ENCODE data around the gene GUK1.

GUK1 gene

DNA sequence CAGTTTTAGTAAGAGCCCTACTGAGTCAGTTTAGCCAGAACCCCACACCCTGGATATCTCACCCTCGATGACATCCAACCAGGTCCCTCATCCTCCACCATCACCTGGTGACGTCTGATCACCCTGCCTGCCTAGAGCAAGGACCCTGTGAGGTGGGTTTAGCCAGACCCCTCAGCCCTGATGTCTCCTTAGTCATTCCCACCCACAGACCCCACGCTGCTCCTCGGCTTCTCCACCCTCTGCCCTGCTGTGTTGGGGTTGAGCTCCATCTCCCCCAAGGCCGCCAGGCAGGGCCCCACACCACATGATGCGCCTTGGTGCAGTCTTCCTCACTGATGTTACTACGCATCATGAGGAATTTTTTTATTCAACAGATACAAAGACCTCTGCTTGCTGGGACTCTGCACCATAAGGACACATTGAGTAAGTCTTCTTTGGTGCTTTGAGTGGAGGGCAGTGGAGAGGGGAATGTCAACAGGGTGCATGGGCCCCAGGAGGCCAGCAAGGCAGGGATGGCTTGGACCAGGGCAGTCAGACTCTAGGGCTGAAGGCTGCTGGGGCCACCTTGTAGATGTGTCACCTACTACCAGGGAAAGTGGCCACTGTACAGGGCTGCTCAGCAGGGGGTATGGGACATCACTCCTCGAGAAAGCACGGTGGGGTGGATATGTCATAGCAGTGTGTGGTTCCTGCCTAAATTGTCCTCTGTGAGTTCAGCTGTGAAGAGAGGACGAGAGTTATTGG is 23.9 kb downstream of the GUK1 start:
- DNase-seq: no peak

DNA sequence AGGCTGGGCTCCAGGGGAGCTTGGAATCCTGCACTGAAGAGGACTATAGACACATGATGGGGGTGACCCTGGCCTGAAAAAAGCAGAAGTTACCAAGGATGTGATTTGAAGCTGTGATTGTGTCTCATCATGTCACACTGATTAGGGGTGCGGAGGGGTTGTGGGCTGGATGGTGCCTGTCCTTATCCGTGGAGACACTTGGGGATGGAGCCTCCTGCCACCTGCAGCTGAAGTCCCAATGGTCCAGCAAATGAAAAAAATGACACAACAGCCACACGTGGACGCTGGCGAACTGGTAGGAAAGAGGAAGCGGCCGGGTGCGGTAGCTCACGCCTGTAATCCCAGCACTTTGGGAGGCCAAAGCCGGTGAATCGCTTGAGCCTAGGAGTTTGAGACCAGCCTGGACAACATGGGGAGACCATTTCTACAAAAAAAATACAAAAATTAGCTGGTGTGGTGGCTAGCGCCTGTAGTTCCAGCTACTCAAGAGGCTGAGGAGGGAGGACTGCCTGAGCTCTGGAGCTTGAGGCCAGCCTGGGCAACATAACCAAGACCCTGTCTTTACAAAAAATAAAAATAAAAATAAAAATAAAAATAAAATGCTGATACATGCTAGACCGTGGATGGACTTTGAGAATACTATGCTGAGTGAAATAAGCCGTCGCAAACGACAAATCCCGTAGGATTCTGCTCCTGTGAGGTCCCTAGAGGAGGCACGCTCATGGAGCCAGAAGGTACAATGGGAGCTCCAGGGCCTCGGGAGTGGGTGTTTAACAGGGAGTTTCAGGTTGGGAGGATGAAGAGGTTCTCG is 24.7 kb downstream of the GUK1 start:
- peak; percentile 45 for DNase-seq

DNA sequence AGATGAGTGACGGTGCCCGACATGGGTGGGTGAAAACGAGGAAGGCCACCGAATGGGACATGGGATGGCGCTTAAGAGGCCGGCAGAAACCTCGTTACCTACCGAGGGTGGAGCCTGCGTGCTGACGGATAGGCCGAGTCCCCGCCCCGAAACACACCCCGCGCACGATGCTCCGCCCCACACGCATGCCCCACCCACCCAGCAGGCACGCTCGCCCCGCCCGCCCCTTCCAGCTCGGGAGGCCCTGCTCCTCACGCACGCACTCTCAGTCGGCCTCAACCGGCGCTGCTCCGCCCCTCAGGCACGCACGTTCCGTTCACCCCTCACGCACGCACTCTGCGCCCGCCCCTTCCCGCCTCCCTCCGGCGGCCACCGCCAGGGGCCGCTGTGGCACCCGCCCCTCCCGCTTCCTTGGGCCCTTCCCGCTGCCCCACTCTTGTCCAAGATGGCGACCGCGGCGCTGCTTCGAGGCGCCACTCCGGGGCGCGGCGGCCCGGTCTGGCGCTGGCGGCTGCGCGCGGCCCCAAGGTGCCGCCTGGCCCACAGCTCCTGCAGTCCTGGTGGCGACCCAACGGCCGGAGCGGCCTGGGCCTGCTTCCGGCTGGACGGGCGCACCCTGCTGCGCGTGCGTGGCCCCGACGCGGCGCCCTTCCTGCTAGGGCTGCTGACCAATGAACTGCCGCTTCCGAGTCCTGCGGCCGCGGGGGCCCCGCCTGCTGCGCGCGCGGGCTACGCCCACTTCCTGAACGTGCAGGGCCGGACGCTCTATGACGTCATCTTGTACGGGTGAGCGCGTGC is 25.5 kb downstream of the GUK1 start, which contains the start of gene IBA57:
TSS of gene IBA57 (plus strand) at position 433 of the 798 bp plus-strand sequence. CDS start at position 446, 13 bp downstream.
- DNase-seq: peak; percentile 99

DNA sequence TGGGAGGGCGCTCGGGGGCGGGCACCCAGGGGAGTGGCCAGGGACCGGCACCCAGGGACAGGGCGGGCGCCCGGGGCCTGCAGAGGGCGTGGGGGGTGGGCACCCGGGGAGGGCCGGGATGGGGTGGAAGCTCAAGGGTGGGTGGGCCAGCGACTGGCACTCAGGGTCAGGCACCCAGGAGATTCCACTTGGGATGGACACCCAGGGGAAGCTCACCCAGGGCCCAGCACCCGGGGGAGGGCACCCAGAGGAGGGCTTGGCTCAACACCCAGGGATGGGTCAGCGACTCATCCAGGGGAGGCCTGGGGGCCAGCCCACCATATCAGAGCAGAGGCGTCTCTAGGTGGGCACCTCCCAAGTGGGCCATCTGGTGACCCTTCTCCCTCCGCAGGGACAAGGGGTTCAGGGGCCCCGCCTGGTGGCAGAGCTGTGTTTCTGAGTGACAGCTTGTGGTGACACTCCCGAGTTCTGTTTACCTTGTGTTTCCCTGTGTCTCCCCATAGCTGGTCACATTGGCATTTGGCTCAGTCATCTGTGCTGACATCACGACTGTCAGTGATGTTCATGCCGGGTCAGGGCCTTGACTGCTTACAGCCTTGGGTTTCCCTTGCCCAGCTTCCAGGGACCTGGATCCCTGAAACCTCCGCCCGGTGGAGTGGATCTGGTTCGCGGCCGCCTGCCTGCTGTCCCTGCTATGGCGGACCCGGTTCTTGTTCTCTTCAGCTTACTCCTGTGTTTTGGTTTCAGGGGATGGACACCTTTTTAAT is 26.3 kb downstream of the GUK1 start:
- peak; percentile 80 for DNase-seq

DNA sequence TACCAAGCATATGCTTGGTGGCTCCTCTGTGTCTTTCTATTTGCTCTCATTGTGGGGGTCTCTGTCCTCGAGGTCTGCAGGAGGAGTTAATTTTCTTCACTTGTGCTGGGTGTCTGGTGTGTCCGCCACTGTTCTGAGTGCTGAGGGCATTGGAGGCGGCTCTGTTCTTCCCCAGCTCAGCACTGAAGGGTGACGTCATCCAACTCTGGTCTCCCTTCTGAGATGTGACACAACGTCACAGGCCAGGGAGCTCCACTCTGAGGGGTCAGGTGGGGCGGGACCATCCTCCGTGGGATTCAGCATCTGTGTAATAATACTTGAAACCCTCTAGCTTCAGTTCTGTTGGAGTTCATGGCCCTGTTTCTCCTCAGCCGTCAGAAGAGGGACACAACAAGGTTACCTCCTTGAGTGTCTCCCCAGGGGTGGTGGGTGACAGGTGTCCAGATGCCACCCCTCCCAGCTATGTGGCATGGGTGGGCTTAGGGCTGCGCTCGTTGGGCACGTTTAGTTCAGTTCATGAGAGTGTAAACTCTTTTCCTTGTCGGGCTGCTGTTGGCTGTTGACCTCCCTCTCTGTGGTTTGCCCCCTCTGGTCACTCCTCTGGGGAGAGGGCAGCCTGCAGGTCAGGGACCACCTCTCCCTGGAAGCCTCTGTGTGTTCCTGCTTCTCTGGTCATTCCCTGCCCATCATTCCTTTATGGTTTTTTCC is 28.6 kb downstream of the GUK1 start:
- no peak for DNase-seq

DNA sequence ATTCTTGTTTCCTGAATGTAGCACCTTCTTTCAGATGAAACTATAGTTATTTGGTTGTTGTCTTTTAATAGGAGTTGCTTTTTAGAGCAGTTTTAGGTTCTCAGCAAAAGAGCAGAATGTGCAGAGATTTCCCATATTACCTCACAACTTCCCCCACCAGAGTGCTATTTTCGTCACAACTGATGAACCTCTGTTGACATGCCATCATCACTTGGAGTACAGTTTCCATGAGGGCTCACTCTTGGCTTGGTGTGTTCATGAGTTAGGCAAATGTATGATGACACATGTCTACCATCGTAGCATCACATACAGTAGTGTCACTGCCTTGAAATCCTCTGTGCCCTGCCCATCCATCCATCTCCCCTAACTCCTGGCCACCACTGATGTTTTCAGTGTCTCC is 29.3 kb downstream of the GUK1 start:
- no peak for DNase-seq

DNA sequence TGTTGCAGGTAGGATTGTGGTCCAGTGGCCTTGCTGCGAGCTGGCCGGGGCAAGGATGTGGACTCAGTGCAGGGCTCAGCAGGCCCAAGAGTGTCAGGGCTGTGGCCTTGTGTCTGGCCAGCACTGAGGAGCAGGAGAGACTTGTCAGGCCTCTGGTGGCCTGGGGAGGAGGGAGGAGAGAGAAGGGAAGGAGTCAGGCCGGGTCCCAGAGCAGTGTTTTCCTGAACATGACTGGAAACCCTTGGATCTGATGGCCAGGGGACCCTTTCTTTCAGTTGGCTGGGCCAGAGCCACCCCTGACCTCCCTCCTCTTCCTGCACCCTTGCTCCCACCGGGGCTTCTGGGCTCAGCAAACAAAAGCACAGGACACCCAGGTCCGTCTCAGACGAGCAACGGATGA is 30.6 kb downstream of the GUK1 start:
- DNase-seq: no peak

DNA sequence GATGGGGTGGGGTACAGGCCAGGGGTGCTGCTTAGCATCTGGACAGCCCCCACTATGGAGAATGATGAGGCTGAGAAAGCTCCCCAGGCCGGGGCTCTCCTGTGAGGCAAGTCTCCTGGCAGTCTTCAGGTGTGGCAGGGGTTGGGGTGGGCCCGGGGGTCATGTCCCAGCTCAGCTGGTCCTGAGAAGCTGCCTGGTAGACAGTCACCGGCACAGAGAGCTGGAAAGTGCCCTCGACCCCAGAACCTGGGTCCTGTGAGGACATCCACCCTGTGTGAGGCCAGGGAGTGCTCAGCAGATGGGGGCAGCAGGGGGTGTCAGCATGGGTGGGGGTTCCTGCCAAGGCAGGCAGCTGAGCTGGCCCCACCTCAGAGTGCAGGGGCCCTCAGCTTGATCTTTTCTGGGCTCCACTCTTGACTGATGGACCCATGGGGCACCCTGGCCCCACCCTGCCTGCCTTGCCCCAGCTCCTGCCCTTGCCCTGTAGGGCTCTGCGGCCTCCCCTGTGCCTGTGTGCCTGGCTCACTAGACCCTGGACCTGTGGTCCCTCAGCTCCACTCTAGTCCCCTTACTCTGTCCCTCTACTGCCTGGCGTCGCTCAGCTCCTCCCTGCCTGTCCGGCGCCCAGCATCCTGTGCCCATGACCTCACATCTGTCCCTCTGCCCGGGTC is 31.3 kb downstream of the GUK1 start:
- no peak for DNase-seq

DNA sequence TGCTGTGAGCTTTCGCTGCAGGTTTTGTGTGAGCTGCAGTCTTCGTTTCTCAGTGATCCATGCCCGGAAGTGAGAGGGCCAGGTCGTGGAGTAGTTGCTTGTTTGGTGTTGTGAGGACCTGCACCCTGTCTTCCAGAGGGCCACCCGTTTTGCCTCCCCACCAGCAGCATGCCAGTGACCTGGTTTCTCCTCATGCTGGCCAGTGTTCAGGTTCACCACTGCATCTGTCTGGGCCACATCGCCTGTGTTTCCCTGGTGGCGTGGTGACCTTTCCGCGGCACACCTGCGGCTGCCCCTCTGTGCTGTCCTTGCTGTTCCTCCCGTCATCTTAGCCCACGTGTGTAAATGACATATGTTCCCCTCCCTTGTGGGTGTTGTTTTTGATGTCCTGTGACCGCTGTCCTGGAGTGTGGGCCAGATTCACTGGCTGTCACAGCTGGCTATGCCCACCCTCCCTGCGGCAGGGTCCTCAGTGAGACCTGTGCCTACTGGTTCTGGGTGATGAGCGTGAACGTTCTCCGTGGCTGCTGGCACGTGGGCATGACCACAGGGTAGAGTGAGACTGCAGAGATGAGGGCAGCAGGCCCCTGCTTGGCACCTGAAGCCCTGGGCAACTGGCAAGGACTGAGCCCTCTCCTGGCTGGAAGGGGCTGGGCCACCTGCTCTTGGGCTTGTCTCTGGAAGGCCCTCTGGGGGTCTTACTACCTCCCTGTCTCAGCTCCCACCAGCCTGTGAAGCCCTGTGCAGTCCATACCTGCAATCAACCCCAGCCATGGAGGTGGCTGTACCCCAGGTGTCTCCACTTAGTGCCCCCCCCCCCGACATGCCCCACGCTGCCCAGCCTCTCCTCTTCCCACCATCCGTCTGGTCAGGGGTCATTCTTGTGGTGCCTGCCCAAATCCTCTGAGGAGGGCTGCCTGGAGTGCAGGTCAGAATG is 32.8 kb downstream of the GUK1 start:
- no peak for DNase-seq

DNA sequence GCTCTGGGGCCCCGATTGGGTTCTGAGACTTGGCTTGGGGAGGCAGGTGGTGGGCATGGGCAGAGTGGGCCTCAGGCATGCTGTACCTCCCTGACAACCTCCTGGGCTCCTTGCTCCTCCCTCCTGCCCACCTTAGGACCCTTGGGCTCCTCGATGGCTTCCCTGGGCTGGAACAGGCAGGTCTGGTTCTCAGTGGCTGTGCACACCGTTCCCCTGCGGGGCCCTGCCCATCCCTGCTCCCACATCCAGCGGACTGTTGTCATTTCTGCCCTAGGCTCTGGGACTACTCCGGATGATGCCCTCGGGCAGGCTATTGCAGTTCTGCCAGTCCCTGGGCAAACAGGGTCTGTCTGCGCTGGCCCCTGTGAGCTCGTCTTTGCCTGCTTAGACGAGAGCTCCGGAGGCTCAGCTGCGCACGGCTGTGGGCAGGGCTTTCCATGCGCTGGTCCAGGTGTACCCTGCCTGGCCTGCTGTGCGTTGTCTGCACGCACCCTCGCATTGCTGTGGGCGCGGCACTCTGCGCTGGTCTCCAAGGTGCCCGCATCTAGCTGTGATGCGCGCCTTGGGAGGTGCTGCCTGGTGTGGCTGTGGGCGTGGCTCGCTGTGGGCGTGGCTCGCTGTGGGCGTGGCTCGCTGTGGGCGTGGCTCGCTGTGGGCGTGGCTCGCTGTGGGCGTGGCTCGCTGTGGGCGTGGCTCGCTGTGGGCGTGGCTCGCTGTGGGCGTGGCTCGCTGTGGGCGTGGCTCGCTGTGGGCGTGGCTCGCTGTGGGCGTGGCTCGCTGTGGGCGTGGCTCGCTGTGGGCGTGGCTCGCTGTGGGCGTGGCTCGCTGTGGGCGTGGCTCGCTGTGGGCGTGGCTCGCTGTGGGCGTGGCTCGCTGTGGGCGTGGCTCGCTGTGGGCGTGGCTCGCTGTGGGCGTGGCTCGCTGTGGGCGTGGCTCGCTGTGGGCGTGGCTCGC is 33.7 kb downstream of the GUK1 start:
- DNase-seq: peak; percentile 36

DNA sequence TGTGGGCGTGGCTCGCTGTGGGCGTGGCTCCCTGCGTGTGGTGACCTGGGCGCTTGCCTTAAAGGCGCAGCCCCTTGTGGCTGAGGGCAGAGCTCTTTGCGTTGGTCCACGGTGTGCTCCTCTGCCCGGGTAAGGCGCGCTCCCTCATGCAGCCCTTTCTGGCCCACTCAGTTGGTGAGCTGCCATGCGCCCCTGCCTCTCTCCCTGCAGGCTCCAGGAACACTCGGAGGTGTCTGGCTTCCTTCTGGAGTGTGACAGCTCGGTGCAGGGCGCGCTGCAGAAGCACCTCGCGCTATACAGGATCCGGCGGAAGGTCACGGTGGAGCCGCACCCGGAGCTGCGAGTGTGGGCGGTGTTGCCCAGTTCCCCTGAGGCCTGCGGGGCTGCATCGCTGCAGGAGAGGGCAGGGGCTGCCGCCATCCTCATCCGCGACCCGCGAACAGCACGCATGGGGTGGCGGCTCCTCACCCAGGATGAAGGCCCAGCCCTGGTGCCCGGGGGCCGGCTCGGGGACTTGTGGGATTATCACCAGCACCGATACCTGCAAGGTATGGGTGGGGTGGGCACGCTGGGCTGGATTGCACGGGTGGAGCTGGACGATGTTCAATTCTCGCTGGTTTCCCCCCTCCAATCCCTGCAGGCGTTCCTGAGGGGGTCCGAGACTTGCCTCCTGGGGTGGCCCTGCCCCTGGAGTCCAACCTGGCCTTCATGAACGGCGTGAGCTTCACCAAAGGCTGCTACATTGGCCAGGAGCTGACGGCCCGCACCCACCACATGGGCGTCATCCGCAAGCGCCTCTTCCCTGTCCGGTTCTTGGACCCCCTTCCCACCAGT is 34.6 kb downstream of the GUK1 start:
- DNase-seq: peak; percentile 44

DNA sequence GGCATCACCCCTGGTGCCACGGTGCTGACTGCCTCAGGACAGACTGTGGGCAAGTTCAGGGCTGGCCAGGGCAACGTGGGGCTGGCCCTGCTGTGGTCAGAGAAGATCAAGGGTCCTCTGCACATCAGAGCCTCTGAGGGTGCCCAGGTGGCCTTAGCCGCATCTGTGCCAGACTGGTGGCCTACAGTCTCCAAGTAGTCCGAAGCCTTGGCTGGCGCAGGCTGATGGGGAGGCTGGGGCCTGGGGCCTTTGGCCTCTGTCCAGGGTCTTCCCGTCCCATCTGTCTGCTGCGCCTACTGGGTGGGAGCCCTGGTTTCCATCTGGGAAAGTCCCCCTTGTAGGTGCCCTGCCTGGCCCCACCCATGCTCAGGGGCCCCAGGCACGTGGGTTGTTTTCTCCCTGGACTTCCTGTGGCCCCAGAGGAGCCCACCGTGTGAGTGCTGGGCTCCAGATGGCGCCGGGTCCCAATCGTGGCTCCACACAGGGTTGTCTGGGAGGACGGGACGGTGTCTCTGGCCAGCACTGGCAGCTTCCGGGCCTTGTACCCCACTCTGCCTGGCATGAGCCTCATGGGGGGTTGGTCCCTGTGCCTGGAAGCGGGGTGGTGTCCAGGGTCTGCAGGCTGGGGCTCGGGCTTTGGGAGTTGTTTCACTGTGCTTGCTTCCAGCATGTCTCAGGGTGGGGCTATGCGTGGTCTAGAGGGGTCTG is 35.4 kb downstream of the GUK1 start:
- no peak for DNase-seq

DNA sequence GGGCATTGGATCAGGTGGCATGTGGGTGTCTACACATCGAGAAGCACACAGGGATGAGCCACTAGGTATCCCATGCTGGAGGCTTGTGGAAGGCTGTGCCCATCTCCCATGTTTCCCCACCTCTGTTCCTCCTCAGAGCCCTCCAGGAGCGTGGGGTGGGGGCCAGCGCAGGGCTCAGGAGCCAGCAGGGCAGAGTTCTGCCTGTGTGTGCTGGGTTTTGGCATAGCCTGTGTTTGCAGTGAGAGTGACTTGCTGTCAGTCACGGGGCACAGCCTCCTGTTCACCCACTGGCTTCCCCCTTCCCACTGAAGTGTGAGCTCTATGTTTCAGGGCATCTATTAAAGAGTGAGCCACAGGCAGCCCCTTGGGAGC is 35.9 kb downstream of the GUK1 start:
- DNase-seq: no peak

DNA sequence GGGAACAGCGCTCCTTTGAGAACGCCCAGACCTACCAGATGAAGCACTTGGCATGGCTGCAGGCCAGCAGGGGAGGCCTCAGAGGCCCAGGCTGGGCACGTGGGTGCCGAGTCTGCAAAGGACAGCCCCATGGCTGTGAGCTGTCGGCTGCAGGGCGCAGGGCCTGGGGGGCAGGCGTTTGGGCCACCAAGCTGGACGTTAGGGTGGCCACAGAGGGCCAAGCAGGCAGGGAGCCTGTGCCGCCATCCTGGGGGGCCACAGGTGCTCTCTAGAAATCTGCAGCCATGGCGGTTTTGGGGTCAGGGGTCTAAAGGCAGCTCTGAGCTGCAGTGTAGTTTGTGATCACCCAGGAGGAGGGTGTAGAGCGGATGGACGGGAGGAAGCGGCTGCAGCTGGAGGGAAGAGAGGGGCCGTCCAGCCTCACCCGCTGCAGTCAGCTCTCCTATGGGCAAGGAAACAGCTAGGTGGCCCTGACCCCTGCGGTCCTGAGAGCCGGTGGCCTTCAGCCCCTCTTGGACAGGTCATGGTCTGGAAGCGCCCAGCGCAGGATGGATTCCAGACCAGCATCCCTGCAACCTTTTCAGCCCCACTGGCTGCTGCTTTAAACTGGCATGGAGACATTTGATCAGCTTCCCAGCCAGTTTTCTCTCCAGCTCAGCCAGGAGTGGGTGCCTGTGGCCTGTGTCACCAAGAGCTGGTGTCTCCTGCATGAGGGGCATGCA is 36.5 kb downstream of the GUK1 start:
- DNase-seq: no peak

DNA sequence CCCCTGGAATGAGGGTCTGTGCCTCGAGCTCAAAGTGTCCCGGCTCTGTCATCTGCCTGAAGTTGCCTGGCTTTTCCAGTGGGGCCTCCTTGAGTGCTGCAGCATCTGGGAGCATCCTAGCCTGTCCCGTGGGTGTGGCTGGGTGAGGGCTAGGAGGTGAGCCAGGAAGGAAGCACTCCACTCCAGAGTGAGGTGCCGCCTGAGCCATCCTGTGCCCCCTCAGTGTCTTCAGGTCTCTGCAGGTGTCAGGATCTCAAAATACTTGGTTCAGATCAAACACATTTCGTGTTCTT is 37.0 kb downstream of the GUK1 start:
- no peak for DNase-seq

DNA sequence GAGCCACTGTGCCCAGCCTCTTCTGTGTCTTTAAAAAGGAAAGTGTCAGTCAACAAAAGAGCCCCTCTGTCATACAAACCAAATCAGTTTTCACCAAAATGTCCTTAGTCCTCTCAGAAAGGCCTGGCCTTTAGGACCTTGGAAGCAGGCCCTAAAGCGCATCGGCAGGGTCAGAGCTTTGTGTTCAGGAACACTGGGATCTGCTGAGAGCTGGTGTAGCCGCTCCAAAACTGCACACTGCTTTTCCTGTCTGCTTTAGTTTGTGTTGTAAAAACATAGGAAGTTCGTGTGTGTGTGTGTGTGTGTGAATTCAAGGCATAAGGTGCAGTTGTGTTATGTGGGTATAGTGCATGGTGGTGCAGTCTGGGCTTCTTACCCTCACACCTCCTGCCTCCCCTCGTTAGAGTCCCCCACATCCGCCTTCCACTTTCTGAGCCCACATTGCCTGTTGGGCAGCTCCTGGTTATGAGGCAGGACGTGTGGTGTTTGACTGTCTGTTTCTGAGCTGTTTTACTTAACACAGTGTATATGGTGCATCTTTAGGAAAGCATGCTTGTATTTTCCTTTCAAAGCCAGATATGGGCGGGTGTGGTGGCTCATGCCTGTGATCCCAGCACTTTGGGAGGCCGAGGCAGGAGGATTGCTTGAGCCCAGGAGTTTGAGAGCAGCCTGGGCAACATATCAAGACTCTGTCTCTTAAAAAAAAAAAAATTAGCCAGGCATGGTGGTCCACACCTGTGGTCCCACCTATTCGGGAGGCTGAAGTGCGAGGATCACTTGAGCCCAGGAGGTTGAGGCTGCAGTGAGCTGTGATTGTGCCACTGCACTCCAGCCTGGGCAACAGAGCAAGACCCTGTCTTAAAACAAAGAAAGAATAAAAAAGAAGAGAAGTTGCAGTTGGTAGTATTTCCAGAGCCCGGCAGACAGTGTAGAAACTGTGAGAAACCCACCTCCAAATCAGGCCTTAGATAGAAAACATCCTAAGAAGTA is 37.9 kb downstream of the GUK1 start:
- DNase-seq: no peak

Measured in NCI-H82 (cell line).